SJSA1 (cell line): ENCODE measurements around the gene REC114. TPM values are rescaled to one million over a fixed set of nuclear protein-coding genes. Genes with fewer than 3 reads are reported as not detected.

Source experiments
- DNase-seq, 2 experiments: peaks; one replicate each; pipeline ENCODE4 v3.0.0-alpha.2; 2015 to 2020; ENCODE audit warnings: low spot score in 2 of 2, low read depth in 1 of 2
- H3K27ac ChIP-seq: fragments of 250-450 bp; sonication (Bioruptor Pico); 2 replicates; pipeline ENCODE4 v1.5.1; 2020; ENCODE audit warnings: mild to moderate bottlenecking, moderate library complexity
- H3K27me3 ChIP-seq: fragments of 250-450 bp; sonication (Bioruptor Pico); replicated peaks from 2 replicates; pipeline ENCODE4 v1.5.1; 2020; ENCODE audit warnings: mild to moderate bottlenecking, moderate library complexity
- H3K36me3 ChIP-seq: fragments of 250-450 bp; sonication (Bioruptor Pico); 2 replicates; pipeline ENCODE4 v1.5.1; 2020; ENCODE audit warnings: mild to moderate bottlenecking
- H3K4me1 ChIP-seq: fragments of 250-450 bp; sonication (Bioruptor Pico); replicated peaks from 2 replicates; pipeline ENCODE4 v1.6.1; 2021; ENCODE audit warnings: mild to moderate bottlenecking
- H3K4me3 ChIP-seq: fragments of 250-450 bp; sonication (Bioruptor Pico); 2 replicates; pipeline ENCODE4 v1.5.1; 2020; ENCODE audit warnings: mild to moderate bottlenecking
- H3K9me3 ChIP-seq: fragments of 250-450 bp; sonication (Bioruptor Pico); replicated peaks from 2 replicates; pipeline ENCODE4 v1.5.1; 2020; ENCODE audit warnings: mild to moderate bottlenecking
- total RNA-seq: library from RNA; depleted of rRNA; stranded (reverse); fragments of >200 nt; shearing (Covaris generic); gene quantifications from 2 replicates; pipeline ENCODE4 v1.2.3, GENCODE V29; 2014

Gene REC114
- total RNA-seq, 1 experiment from 2014 or later = not detected

DNA sequence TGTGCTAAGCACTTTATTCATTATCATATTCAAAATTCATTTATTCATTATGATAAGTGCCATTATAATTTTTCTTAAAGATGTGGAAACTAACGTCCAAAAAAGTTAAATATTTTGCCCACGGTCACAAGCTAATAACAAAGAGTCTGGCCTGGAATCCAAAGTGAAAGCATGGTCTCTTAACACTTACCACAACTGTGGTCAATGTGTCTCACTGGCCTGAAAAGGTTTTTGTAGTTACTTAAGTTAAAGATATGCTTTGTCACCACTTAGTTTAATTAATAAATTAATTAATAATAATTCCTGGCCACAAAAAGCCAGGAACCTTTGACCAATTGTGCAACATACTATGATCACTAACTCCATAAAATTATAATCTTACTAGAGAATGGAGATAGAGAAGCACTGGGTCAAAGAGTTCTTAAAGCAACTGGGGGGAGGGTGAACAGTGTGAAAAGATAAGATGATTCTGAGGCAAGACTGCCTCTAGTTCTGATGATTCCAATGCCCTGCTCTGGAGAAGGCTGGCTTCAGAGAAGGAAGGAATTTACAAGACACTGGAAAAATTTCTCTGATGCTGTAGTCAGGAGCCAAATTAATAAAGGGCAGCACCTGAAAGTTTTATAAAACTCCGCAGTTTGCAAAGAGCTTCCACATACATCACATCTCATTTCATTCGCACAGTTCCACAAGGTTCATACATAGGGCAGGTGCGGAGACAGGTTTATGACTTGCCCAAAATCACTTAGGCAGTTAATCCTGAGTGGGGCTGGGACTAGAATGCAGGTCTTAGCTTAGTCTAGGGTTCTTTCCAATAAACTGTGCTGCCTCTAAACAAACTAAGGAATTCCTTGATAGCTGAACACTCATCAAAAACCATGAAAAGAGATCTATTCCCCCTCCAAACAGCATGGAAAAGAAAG is 157.7 kb downstream of the REC114 start:
- Histone ChIP-seq H3K9me3 (no peaks in the 10 kb centered on the region), H3K27ac (no peak overlapping the region)

DNA sequence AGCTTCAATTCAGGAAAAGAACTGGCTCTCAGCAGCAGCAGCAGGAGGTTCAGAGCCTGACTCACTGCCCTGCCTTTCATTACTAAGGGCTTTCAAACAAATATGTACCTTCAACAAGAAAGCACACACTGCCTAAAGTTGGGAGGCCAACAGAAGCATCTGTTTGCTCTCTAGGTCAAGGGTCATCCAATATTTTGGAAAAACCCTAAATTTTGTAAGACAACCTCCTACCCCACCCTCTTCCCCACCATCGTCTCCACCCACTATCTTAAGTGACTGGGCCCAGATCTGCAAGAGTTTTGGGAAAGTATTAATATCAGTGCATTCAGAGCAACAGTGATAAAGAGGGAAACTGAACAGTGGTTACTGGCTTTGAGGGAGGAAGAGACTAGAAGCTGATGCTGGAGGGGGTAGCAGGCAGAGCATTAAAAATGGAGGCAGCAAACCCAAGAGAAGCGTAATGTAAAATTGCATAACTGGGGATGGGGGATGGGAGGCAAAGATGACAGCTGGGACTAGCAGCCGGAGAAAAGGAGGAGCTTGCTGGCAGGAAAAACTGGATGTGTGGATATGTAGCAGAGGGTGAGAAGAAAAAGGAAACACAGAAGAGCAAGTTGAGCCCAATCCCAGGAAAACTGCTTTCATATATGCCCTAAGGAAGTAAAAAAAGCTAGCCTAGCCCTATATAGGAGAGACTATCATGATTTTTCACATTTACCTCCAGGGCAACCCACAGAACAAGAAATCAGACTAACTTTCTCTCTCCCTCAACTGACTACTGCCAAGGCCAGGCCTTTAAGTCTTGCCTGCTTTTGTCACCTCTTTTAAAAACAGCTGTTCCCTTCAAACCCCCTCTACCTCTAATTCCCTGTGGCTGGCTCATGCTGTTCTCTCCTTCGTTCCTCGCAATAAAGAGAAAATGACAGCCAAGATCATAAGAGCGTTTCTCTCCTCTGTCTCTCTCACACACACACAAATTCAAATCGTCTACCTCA is 158.8 kb downstream of the REC114 start:
- peaks cover 34% of the 10 kb centered on the region for H3K4me1 ChIP-seq
- H3K27me3 ChIP-seq = no peaks in the 10 kb centered on the region
- H3K4me3 ChIP-seq = no peak overlapping the region
- 0 out of 2 replicates have a peak, but pooled peaks cover 4% of the 10 kb centered on the region for H3K36me3 ChIP-seq
- no peaks in the 10 kb centered on the region for H3K9me3 ChIP-seq
- peak in 1 of 2 experiments; percentile 10 for DNase-seq
- no peak overlapping the region for H3K27ac ChIP-seq

More for the DNA sequence above, 157.7 kb downstream of the REC114 start:
- peaks cover 34% of the 10 kb centered on the region for H3K4me1 ChIP-seq
- H3K36me3 ChIP-seq = peaks cover 4% of the 10 kb centered on the region; the same call in 1 of the 2 replicates
- DNase-seq = no peak
- no peak overlapping the region for H3K4me3 ChIP-seq
- no peaks in the 10 kb centered on the region for H3K27me3 ChIP-seq

DNA sequence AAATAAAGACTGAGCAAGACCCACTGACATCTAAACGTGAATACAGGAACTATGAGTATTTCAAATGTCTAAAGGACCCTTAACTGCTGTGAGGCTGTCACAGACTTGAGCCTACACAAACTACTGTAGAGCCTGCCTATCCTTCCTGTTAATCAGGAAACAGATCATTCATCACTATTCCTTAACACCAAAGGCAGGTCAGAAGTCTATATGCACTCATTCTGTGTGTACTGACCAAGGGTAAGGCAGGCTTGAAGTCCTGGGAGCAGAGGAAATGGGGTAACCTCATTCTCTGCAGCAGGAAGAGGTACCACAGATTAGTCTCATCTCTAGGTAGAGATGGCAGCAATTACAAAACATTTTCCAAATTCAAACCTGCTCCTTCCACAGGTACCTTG is 159.5 kb downstream of the REC114 start:
- no peak overlapping the region for H3K4me3 ChIP-seq
- no peaks in the 10 kb centered on the region for H3K27me3 ChIP-seq
- no peak overlapping the region for H3K27ac ChIP-seq
- H3K4me1 ChIP-seq = peaks cover 34% of the 10 kb centered on the region
- H3K36me3 ChIP-seq = peaks cover 6% of the 10 kb centered on the region; the same call in 1 of the 2 replicates
- no peak for DNase-seq
- H3K9me3 ChIP-seq = no peaks in the 10 kb centered on the region

GRCh38 chr15:73602992-73603391 is 160.0 kb downstream of the REC114 start:
- H3K36me3 ChIP-seq = peaks cover 8% of the 10 kb centered on the region; the same call in 1 of the 2 replicates
- H3K27ac ChIP-seq = no peak overlapping the region
- H3K4me1 ChIP-seq = peaks cover 34% of the 10 kb centered on the region
- H3K4me3 ChIP-seq = no peak overlapping the region
- DNase-seq = no peak
- H3K9me3 ChIP-seq = no peaks in the 10 kb centered on the region
- H3K27me3 ChIP-seq = no peaks in the 10 kb centered on the region

- H3K4me1 ChIP-seq = peaks cover 37% of the 10 kb centered on the region
- no peaks in the 10 kb centered on the region for H3K9me3 ChIP-seq
- H3K27ac ChIP-seq = no peak overlapping the region
- DNase-seq = no peak
- peaks cover 11% of the 10 kb centered on the region; the same call in 1 of the 2 replicates for H3K36me3 ChIP-seq
- H3K4me3 ChIP-seq = no peak overlapping the region
- no peaks in the 10 kb centered on the region for H3K27me3 ChIP-seq
Observed at GRCh38 chr15:73604477-73604876, 161.5 kb downstream of the REC114 start.

GRCh38 chr15:73605759-73606436 is 162.9 kb downstream of the REC114 start:
- DNase-seq = no peak
- H3K36me3 ChIP-seq = peaks cover 11% of the 10 kb centered on the region; the same call in 1 of the 2 replicates
- peaks cover 29% of the 10 kb centered on the region for H3K4me1 ChIP-seq
- no peaks in the 10 kb centered on the region for H3K27me3 ChIP-seq
- H3K4me3 ChIP-seq = no peak overlapping the region
- H3K27ac ChIP-seq = no peak overlapping the region
- H3K9me3 ChIP-seq = no peaks in the 10 kb centered on the region

GRCh38 chr15:73607405-73607804 is 164.4 kb downstream of the REC114 start:
- no peaks in the 10 kb centered on the region for H3K9me3 ChIP-seq
- DNase-seq = no peak
- no peak overlapping the region for H3K4me3 ChIP-seq
- H3K27me3 ChIP-seq = no peaks in the 10 kb centered on the region
- peaks cover 14% of the 10 kb centered on the region for H3K4me1 ChIP-seq
- H3K36me3 ChIP-seq = peaks cover 11% of the 10 kb centered on the region; the same call in 1 of the 2 replicates
- H3K27ac ChIP-seq = no peak overlapping the region

DNA sequence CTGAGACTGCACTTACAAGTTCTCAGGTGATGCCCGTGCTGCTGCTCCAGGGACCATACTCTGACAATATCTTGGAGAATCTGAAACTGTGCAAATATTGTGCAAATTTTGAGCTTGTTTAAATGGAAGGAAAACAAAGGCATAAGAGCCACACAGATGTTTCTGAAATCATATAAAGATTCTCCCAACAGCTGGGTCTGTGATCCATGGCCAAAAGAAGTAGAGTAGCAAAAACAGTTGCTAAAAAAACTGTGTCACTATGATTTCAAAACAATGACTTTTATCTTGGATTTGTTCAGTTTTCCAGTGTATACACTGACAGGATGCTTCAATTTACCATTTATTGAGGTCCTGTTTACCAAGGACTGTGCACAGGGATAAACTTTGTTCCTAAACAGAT is 164.9 kb downstream of the REC114 start:
- H3K9me3 ChIP-seq = no peaks in the 10 kb centered on the region
- peaks cover 11% of the 10 kb centered on the region; the same call in 1 of the 2 replicates for H3K36me3 ChIP-seq
- no peak overlapping the region for H3K27ac ChIP-seq
- H3K4me3 ChIP-seq = no peak overlapping the region
- H3K4me1 ChIP-seq = peaks cover 11% of the 10 kb centered on the region
- no peak for DNase-seq
- no peaks in the 10 kb centered on the region for H3K27me3 ChIP-seq

GRCh38 chr15:73608475-73608874 is 165.5 kb downstream of the REC114 start:
- Histone ChIP-seq H3K27me3 (no peaks in the 10 kb centered on the region), H3K9me3 (no peaks in the 10 kb centered on the region), H3K27ac (no peak overlapping the region), H3K36me3 (peaks cover 11% of the 10 kb centered on the region; the same call in 1 of the 2 replicates), H3K4me3 (no peak overlapping the region), H3K4me1 (peaks cover 11% of the 10 kb centered on the region)
- DNase-seq = no peak

DNA sequence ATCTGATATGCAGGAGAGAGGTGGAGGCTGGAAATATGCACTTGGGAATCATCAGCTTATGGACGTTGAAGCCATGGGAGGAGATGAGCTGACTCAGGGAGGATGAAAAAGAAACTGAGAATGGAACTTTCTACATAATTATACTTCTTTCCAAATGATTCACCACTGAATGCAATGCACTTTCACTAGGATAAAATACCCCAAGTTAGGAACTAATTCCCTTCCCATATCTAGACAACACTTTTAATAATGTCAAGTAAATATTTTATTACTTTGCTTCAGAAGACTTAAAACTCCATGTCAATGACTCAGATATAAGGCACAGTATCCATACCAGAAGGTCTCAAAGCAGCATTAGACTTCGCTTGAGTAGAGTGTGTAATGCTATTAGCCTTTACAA is 166.0 kb downstream of the REC114 start:
- no peak overlapping the region for H3K27ac ChIP-seq
- DNase-seq = no peak
- no peaks in the 10 kb centered on the region for H3K27me3 ChIP-seq
- peaks cover 11% of the 10 kb centered on the region; the same call in 1 of the 2 replicates for H3K36me3 ChIP-seq
- no peaks in the 10 kb centered on the region for H3K9me3 ChIP-seq
- H3K4me3 ChIP-seq = no peak overlapping the region
- H3K4me1 ChIP-seq = peaks cover 11% of the 10 kb centered on the region
